Endometrium (tissue), 2 donors: ENCODE measurements around the gene EPHA8.

Source experiments
- FAIRE-seq: peaks from 2 replicates; lab custom pipeline; 2012; peaks lifted over from hg19 to GRCh38; lab: Jason Lieb, UNC
- donor health status: control.
- donor health status: control.

EPHA8 gene

GRCh38 chr1:22645931-22646330 is 82.6 kb downstream of the EPHA8 start:
- FAIRE-seq, result no peak

GRCh38 chr1:22646384-22646783 is 83.1 kb downstream of the EPHA8 start:
- FAIRE-seq, result no peak

- FAIRE-seq, result no peak
Measured at GRCh38 chr1:22650089-22650693, 86.9 kb downstream of the EPHA8 start.

- no peak for FAIRE-seq
Measured at GRCh38 chr1:22651941-22652856, 88.9 kb downstream of the EPHA8 start.

GRCh38 chr1:22652881-22653316 is 89.6 kb downstream of the EPHA8 start, which contains the start of gene C1QB:
Gene C1QB (plus strand): TSS chr1:22653236. CDS start chr1:22659463, 6,227 bp downstream.
- FAIRE-seq, result no peak
